GM19035 (cell line): ENCODE results near the gene BTBD9.

Experiments used
- ATAC-seq: cut with Tn5 transposase; IDR thresholded peaks from one replicate; pipeline ENCODE4 v1.9.1; 2021; ENCODE audit not compliant: unreplicated experiment

The BTBD9 gene

GRCh38 chr6:38262609-38263008 lies 377.1 kb downstream of the BTBD9 start:
- ATAC-seq: no peak

- no peak for ATAC-seq
Measured at GRCh38 chr6:38262026-38262425, 377.7 kb downstream of the BTBD9 start.

- no peak for ATAC-seq
Measured at GRCh38 chr6:38261626-38262025, 378.1 kb downstream of the BTBD9 start.

- no peak for ATAC-seq
Measured at GRCh38 chr6:38259736-38260135, 380.0 kb downstream of the BTBD9 start.

- ATAC-seq: no peak
Measured at GRCh38 chr6:38248500-38249234, 391.1 kb downstream of the BTBD9 start.

GRCh38 chr6:38245295-38245694 lies 394.4 kb downstream of the BTBD9 start:
- ATAC-seq: no peak

- no peak for ATAC-seq
Measured at GRCh38 chr6:38244869-38245268, 394.9 kb downstream of the BTBD9 start.

GRCh38 chr6:38241200-38241871 lies 398.4 kb downstream of the BTBD9 start:
- ATAC-seq: no peak

- ATAC-seq: no peak
Measured at GRCh38 chr6:38239719-38240451, 399.8 kb downstream of the BTBD9 start.

- no peak for ATAC-seq
Measured at GRCh38 chr6:38236631-38237030, 403.1 kb downstream of the BTBD9 start.

GRCh38 chr6:38234934-38235682 lies 404.6 kb downstream of the BTBD9 start:
- ATAC-seq: no peak

GRCh38 chr6:38234141-38234540 lies 405.6 kb downstream of the BTBD9 start:
- ATAC-seq: no peak

- ATAC-seq: no peak
Measured at GRCh38 chr6:38233161-38233791, 406.5 kb downstream of the BTBD9 start.

GRCh38 chr6:38225766-38226165 lies 414.0 kb downstream of the BTBD9 start:
- no peak for ATAC-seq

GRCh38 chr6:38221251-38221650 lies 418.5 kb downstream of the BTBD9 start:
- no peak for ATAC-seq

- no peak for ATAC-seq
Measured at GRCh38 chr6:38220069-38220723, 419.5 kb downstream of the BTBD9 start.

GRCh38 chr6:38218235-38218634 lies 421.5 kb downstream of the BTBD9 start:
- no peak for ATAC-seq

GRCh38 chr6:38216451-38216850 lies 423.3 kb downstream of the BTBD9 start:
- ATAC-seq: no peak

- ATAC-seq: no peak
Measured at GRCh38 chr6:38215651-38216311, 423.9 kb downstream of the BTBD9 start.

GRCh38 chr6:38215225-38215624 lies 424.5 kb downstream of the BTBD9 start:
- no peak for ATAC-seq
